HCT116 (cell line): Measurements from ENCODE around the gene NUB1. TPM values are rescaled to one million over a fixed set of nuclear protein-coding genes. Genes with fewer than 3 reads are reported as not detected.

Experiments used
- ATAC-seq: fragments of 200-7000 bp; cut with Tn5 transposase; 2 replicates; pipeline ENCODE4 v1.9.1; 2020; ENCODE audit warnings: mild to moderate bottlenecking, moderate library complexity
- BruUV-seq: library from RNA; stranded (reverse); fragments of 400-500 nt; replicated peaks from 2 replicates; lab custom pipeline; 2021; lab: Mats Ljungman, UMichigan
- CTCF ChIA-PET: fragments of 300-600 bp; sonication (Branson Sonifier 250); formaldehyde crosslinking; loops from one replicate; lab custom pipeline; 2021; ENCODE audit warnings: antibody characterized with exemption; lab: Charles Lee
- POLR2A ChIA-PET: fragments of 300-600, 350-600 bp; sonication (Branson Sonifier 250); formaldehyde crosslinking; loops from one replicate; lab custom pipeline; 2021; ENCODE audit warnings: antibody characterized with exemption; lab: Charles Lee
- RAD21 ChIA-PET, 2 experiments: fragments of 300-600 bp; sonication (Branson Sonifier 250); formaldehyde crosslinking; loops; one replicate each; lab custom pipeline; 2023; ENCODE audit warnings: low total read pairs in 2 of 2; ENCODE audit not compliant: uncharacterized antibody in 2 of 2, unreplicated experiment in 2 of 2, low non-redundant PET in 1 of 2; lab: Charles Lee
- DNase-seq: peaks from one replicate; pipeline ENCODE4 v3.0.0-alpha.2; 2010; ENCODE audit warnings: low read depth, low spot score
- H2AFZ ChIP-seq: fragments of 200-600 bp; shearing (Covaris generic), sonication (generic); 2 replicates; pipeline ENCODE4 v1.6.1; 2017; ENCODE audit warnings: low read depth, mixed run types, mixed read lengths, antibody characterized with exemption, low read length; ENCODE audit not compliant: poor library complexity, severe bottlenecking
- H3K27ac ChIP-seq: 2 replicates; pipeline ENCODE4 v1.5.1; 2012; ENCODE audit warnings: low read depth, low read length
- H3K27me3 ChIP-seq: fragments of 200-600 bp; sonication (generic); 2 replicates; pipeline ENCODE4 v1.6.1; 2016; ENCODE audit warnings: mixed run types, low read length, mixed read lengths; ENCODE audit not compliant: insufficient read depth
- H3K36me3 ChIP-seq, 2 experiments: fragments of 200-500 bp in 1 of 2; fragments of 200-600 bp in 1 of 2; sonication (Bioruptor generic) in 1 of 2; sonication (generic) in 1 of 2; 2 replicates each; pipeline versions ENCODE4 v1.5.1 to v1.6.1; 2014 to 2016; ENCODE audit warnings: low read length in 2 of 2, inconsistent platforms in 1 of 2, mixed read lengths in 1 of 2, mixed run types in 1 of 2; ENCODE audit not compliant: insufficient read depth in 2 of 2, control insufficient read depth in 1 of 2
- H3K4me1 ChIP-seq, 2 experiments: fragments of 200-600 bp in 1 of 2; sonication (generic) in 1 of 2; 2 replicates each; pipeline versions ENCODE4 v1.5.1 to v1.6.1; 2012 to 2017; ENCODE audit warnings: low read length in 2 of 2, inconsistent platforms in 1 of 2, mild to moderate bottlenecking in 1 of 2, mixed read lengths in 1 of 2, mixed run types in 1 of 2, moderate library complexity in 1 of 2; ENCODE audit not compliant: insufficient read depth in 2 of 2, control insufficient read depth in 1 of 2
- H3K4me2 ChIP-seq: fragments of 200-600 bp; sonication (generic); 2 replicates; pipeline ENCODE4 v1.6.1; 2017; ENCODE audit warnings: mixed run types, low read length, mixed read lengths
- H3K4me3 ChIP-seq, 2 experiments: fragments of 200-600 bp in 1 of 2; sonication (generic) in 1 of 2; replicated peaks in 1 of 2; 2 replicates each; pipeline ENCODE4 v1.5.1; 2011 to 2016; ENCODE audit warnings: low read length in 2 of 2, control low read depth in 1 of 2, low read depth in 1 of 2, mild to moderate bottlenecking in 1 of 2, mixed read lengths in 1 of 2, mixed run types in 1 of 2
- H3K79me2 ChIP-seq: fragments of 200-600 bp; sonication (generic); 2 replicates; pipeline ENCODE4 v1.6.1; 2017; ENCODE audit warnings: mild to moderate bottlenecking, mixed run types, low read length, moderate library complexity, mixed read lengths; ENCODE audit not compliant: insufficient read depth
- H3K9ac ChIP-seq: fragments of 200-600 bp; sonication (generic); 2 replicates; pipeline ENCODE4 v1.6.1; 2016; ENCODE audit warnings: low read length, mixed read lengths
- H3K9me2 ChIP-seq: fragments of 200-600 bp; sonication (generic), shearing (Covaris generic); 2 replicates; pipeline ENCODE4 v1.6.1; 2017; ENCODE audit warnings: mixed run types, mild to moderate bottlenecking, moderate library complexity; ENCODE audit not compliant: insufficient read depth
- H3K9me3 ChIP-seq, 2 experiments: fragments of 200-500 bp in 1 of 2; fragments of 200-600 bp in 1 of 2; sonication (Bioruptor generic) in 1 of 2; sonication (generic) in 1 of 2; 2 replicates each; pipeline ENCODE4 v1.6.1; 2014 to 2017; ENCODE audit warnings: low read length in 2 of 2, mixed read lengths in 2 of 2, inconsistent platforms in 1 of 2, low read depth in 1 of 2, mild to moderate bottlenecking in 1 of 2, mixed run types in 1 of 2, moderate library complexity in 1 of 2; ENCODE audit not compliant: control insufficient read depth in 1 of 2, insufficient read depth in 1 of 2
- H4K20me1 ChIP-seq: fragments of 200-600 bp; sonication (generic), shearing (Covaris generic); 2 replicates; pipeline ENCODE4 v1.6.1; 2017; ENCODE audit warnings: mixed run types, mild to moderate bottlenecking, moderate library complexity; ENCODE audit not compliant: insufficient read depth
- REST ChIP-seq: IDR thresholded peaks from 2 replicates; pipeline ENCODE4 v1.6.1; 2012; ENCODE audit warnings: low read depth
- SP1 ChIP-seq: IDR thresholded peaks from 2 replicates; pipeline ENCODE4 v1.6.1; 2012; ENCODE audit warnings: low read depth
- SRF ChIP-seq: IDR thresholded peaks from 2 replicates; pipeline ENCODE4 v1.6.1; 2012; ENCODE audit warnings: low read depth
- ZNF274 ChIP-seq: fragments of 200-500 bp; sonication (Bioruptor generic); IDR thresholded peaks from 2 replicates; pipeline ENCODE4 v1.6.1; 2014; ENCODE audit warnings: mild to moderate bottlenecking, low read depth, low read length, inconsistent platforms
- intact Hi-C: fragments of 100-400 bp; cut with micrococcal nuclease; formaldehyde crosslinking; loops from 2 replicates; pipeline ENCODE4 v1.10.0; 2022
- total RNA-seq: library from RNA; stranded (reverse); gene quantifications from one replicate; pipeline ENCODE4 v1.2.1, GENCODE V29; 2021; ENCODE audit not compliant: unreplicated experiment
- TF ChIP-seq, protein P1 (sequence below): IDR thresholded peaks from 2 replicates; pipeline ENCODE4 v1.6.1; 2012

NUB1 gene
- total RNA-seq, 1 experiment from 2014 or later: 44.0 TPM

DNA sequence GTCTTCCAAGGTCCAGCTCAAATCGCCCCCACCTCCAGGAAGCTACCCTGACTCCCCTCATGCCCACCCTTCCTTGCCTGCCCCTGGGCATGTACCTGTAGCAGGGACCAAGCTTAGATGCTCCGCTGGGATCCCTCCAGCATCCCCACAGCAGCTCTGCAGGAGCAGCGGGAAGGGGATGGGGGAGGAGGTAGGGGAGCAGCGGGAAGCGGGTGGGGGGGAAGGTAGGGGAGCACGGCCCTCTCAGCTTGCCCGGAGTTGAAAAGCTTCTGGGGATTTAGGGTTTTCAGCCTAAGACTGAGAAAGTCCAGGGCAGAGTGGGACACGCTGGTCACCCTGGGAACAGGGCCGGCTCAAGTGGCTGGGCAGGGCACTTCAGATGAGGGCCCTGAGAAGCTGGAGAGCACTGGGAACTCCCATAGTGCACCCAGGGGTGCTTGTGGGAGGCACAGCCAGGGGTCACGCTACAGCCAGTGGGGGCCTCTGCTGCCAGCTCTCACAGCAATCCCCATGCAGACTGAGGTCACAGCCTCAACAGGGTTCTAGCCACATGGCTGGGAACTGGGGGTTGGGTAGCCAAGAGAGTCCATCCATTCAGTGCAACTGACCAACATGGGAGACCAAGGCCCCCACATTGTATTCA lies 54.8 kb downstream of the NUB1 start:
- TF ChIP-seq, protein P1, sequence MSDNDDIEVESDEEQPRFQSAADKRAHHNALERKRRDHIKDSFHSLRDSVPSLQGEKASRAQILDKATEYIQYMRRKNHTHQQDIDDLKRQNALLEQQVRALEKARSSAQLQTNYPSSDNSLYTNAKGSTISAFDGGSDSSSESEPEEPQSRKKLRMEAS: no peak
- no peak for TF ChIP-seq REST
- no peak for TF ChIP-seq ZNF274
- no peak for TF ChIP-seq SP1
- no peak for TF ChIP-seq SRF
- RAD21 ChIA-PET: no interaction called here
- Histone ChIP-seq H3K27me3 (no peaks in the 10 kb centered on the region), H3K4me2 (no peak overlapping the region), H3K4me3 (no peak overlapping the region), H4K20me1 (no peaks in the 10 kb centered on the region), H3K36me3 (no peaks in the 10 kb centered on the region), H3K9me3 (no peaks in the 10 kb centered on the region), H2AFZ (no peak overlapping the region), H3K79me2 (no peaks in the 10 kb centered on the region), H3K4me1 (peaks cover 0 to 14% of the 10 kb centered on the region in 2 experiments; a peak in 2 of 4 replicates), H3K9ac (no peak overlapping the region), H3K27ac (no peak overlapping the region; the same call in 1 of the 2 replicates), H3K9me2 (no peaks in the 10 kb centered on the region)
- no peak for DNase-seq
- no peak for ATAC-seq
- CTCF ChIA-PET: interaction anchor here (0.6 to 1.0 kb wide), 2 partner anchors 52 to 85 kb away, joined by 3 read pairs; no protein-coding TSS in a partner anchor
- intact Hi-C loops: no loop called here
- BruUV-seq: no TSS peak
- POLR2A ChIA-PET: no interaction called here
